Breast epithelium (tissue), 4 donors: ENCODE data around the gene LRRC45. TPM values are rescaled to one million over a fixed set of nuclear protein-coding genes. Genes with fewer than 3 reads are reported as not detected.

Experiments
- DNase-seq, 2 donors: peaks; one replicate each; pipeline ENCODE4 v3.0.0-alpha.2; 2019; ENCODE audit warnings: low spot score in 2 of 2
- H3K27ac ChIP-seq, 2 donors: fragments of 200-600 bp; sonication (generic) in 1 of 2; one replicate each; pipeline ENCODE4 v1.5.1; 2016 to 2019; ENCODE audit warnings: mild to moderate bottlenecking in 1 of 2
- H3K27me3 ChIP-seq, 2 donors: fragments of 200-600 bp; sonication (generic) in 1 of 2; one replicate each; pipeline versions ENCODE4 v1.5.1 to v1.6.0; 2017 to 2019; ENCODE audit warnings: control low read depth in 1 of 2, mild to moderate bottlenecking in 1 of 2
- H3K36me3 ChIP-seq: fragments of 200-600 bp; one replicate; pipeline ENCODE4 v1.5.1; 2019
- H3K4me1 ChIP-seq, 2 donors: fragments of 200-600 bp; sonication (generic); one replicate each; pipeline ENCODE4 v1.5.1; 2016 to 2019; ENCODE audit warnings: control low read depth in 1 of 2
- H3K4me3 ChIP-seq, 3 donors: fragments of 200-600 bp; sonication (generic); 1 replicate in 2 of 3; 2 replicates in 1 of 3; pipeline ENCODE4 v1.5.1; 2016 to 2019; ENCODE audit warnings: mild to moderate bottlenecking in 3 of 3, moderate library complexity in 2 of 3
- H3K9me3 ChIP-seq, 2 donors: fragments of 200-600 bp; sonication (generic) in 1 of 2; one replicate each; pipeline ENCODE4 v1.5.1; 2016 to 2019; ENCODE audit warnings: control low read depth in 1 of 2
- CTCF ChIP-seq, 3 donors: fragments of 450-650 bp; IDR thresholded peaks; one replicate each; pipeline ENCODE4 v1.5.1; 2016 to 2017; ENCODE audit warnings: antibody characterized with exemption in 3 of 3, mild to moderate bottlenecking in 3 of 3, moderate library complexity in 3 of 3
- POLR2A ChIP-seq: fragments of 450-650 bp; IDR thresholded peaks from one replicate; pipeline ENCODE4 v1.6.1; 2016; ENCODE audit warnings: antibody characterized with exemption, mild to moderate bottlenecking, moderate library complexity
- POLR2AphosphoS5 ChIP-seq, 3 donors: sonication (generic); formaldehyde crosslinking; IDR thresholded peaks; one replicate each; pipeline ENCODE4 v1.6.1; 2017; ENCODE audit warnings: antibody characterized with exemption in 3 of 3
- intact Hi-C: fragments of 100-400 bp; cut with DNase I; formaldehyde crosslinking; loops from one replicate; pipeline ENCODE4 v1.15.1; 2023; ENCODE audit warnings: low total_unique reads
- total RNA-seq, 3 donors: library from RNA; depleted of rRNA; stranded (reverse); fragments of >200 nt; gene quantifications; one replicate each; pipeline ENCODE4 v1.1.0, GENCODE V29; 2016

LRRC45 gene
- total RNA-seq, 3 donors from 2014 or later: 8.0 to 18.7 (median 14.7) TPM

GRCh38 chr17:82046903-82047302 is 23.8 kb downstream of the LRRC45 start:
- TF ChIP-seq POLR2AphosphoS5 (IDR thresholded peaks at IDR 0.05) (no peak), CTCF (IDR thresholded peaks at IDR 0.05) (no peak), POLR2A (no peak)
- Histone ChIP-seq H3K27ac (no peak overlapping the region), H3K4me3 (no peak overlapping the region), H3K4me1 (peaks cover 0 to 9% of the 10 kb centered on the region in 2 donors), H3K36me3 (no peaks in the 10 kb centered on the region), H3K27me3 (no peaks in the 10 kb centered on the region), H3K9me3 (no peaks in the 10 kb centered on the region)
- intact Hi-C loops: no loop called here
- no peak for DNase-seq

GRCh38 chr17:82047379-82047778 is 24.3 kb downstream of the LRRC45 start:
- H3K36me3 ChIP-seq: no peaks in the 10 kb centered on the region
- no peaks in the 10 kb centered on the region for H3K27me3 ChIP-seq
- intact Hi-C loops: no loop called here
- no peak for DNase-seq
- no peak overlapping the region for H3K4me3 ChIP-seq
- H3K27ac ChIP-seq: no peak overlapping the region
- peaks cover under 1 to 9% of the 10 kb centered on the region in 2 donors for H3K4me1 ChIP-seq
- TF ChIP-seq POLR2AphosphoS5 (IDR thresholded peaks at IDR 0.05) (no peak), POLR2A (no peak), CTCF (IDR thresholded peaks at IDR 0.05) (no peak)
- no peaks in the 10 kb centered on the region for H3K9me3 ChIP-seq

- Histone ChIP-seq H3K9me3 (no peaks in the 10 kb centered on the region), H3K36me3 (no peaks in the 10 kb centered on the region), H3K27me3 (no peaks in the 10 kb centered on the region), H3K27ac (no peak overlapping the region), H3K4me1 (peaks cover 6 to 16% of the 10 kb centered on the region in 2 donors), H3K4me3 (no peak overlapping the region)
- TF ChIP-seq CTCF (IDR thresholded peaks at IDR 0.05) (no peak), POLR2AphosphoS5 (IDR thresholded peaks at IDR 0.05) (no peak), POLR2A (no peak)
- intact Hi-C loops: no loop called here
- no peak for DNase-seq
Measured at GRCh38 chr17:82047914-82048570, 24.9 kb downstream of the LRRC45 start.

- no peaks in the 10 kb centered on the region for H3K27me3 ChIP-seq
- TF ChIP-seq CTCF (IDR thresholded peaks at IDR 0.05) (no peak), POLR2AphosphoS5 (IDR thresholded peaks at IDR 0.05) (no peak), POLR2A (no peak)
- intact Hi-C loops: no loop called here
- H3K4me1 ChIP-seq: peaks cover 6 to 21% of the 10 kb centered on the region in 2 donors
- no peak overlapping the region for H3K4me3 ChIP-seq
- no peak overlapping the region for H3K27ac ChIP-seq
- H3K9me3 ChIP-seq: no peaks in the 10 kb centered on the region
- no peaks in the 10 kb centered on the region for H3K36me3 ChIP-seq
- DNase-seq: no peak
Measured at GRCh38 chr17:82048571-82048971, 25.5 kb downstream of the LRRC45 start.

GRCh38 chr17:82049106-82049505 is 26.0 kb downstream of the LRRC45 start:
- no peaks in the 10 kb centered on the region for H3K9me3 ChIP-seq
- no peak for DNase-seq
- no peak overlapping the region for H3K4me3 ChIP-seq
- intact Hi-C loops: no loop called here
- H3K36me3 ChIP-seq: no peaks in the 10 kb centered on the region
- TF ChIP-seq POLR2A: no peak
- no peak for TF ChIP-seq CTCF (IDR thresholded peaks at IDR 0.05)
- TF ChIP-seq POLR2AphosphoS5 (IDR thresholded peaks at IDR 0.05): no peak
- no peaks in the 10 kb centered on the region for H3K27me3 ChIP-seq
- H3K27ac ChIP-seq: no peak overlapping the region
- peaks cover 6 to 23% of the 10 kb centered on the region in 2 donors for H3K4me1 ChIP-seq
